Activated B cell treated with CpG ODN at 0.5 μM for 24 hours (primary cell): ENCODE results near the gene SAMD8. TPM values are rescaled to one million over a fixed set of nuclear protein-coding genes. Genes with fewer than 3 reads are reported as not detected.

Experiments used
- ATAC-seq: fragments of 200-7000 bp; cut with Tn5 transposase; one replicate; pipeline ENCODE4 v1.10.0; 2021; ENCODE audit warnings: low read depth, mild to moderate bottlenecking, moderate library complexity
- CTCF ChIA-PET: fragments of 350-600 bp; sonication (Branson Sonifier 250); formaldehyde crosslinking; loops from one replicate; lab custom pipeline; 2021; ENCODE audit warnings: antibody characterized with exemption; lab: Charles Lee
- POLR2A ChIA-PET: fragments of 350-600 bp; sonication (Branson Sonifier 250); formaldehyde crosslinking; loops from one replicate; lab custom pipeline; 2021; ENCODE audit warnings: antibody characterized with exemption; lab: Charles Lee
- DNase-seq: peaks from one replicate; pipeline ENCODE4 v3.0.0; 2022
- H3K27ac Mint-ChIP-seq: one replicate; pipeline ENCODE4 v1.8.0; 2020; ENCODE audit warnings: mixed read lengths
- H3K27me3 Mint-ChIP-seq: one replicate; pipeline ENCODE4 v1.8.0; 2021; ENCODE audit warnings: mixed read lengths
- H3K36me3 Mint-ChIP-seq: one replicate; pipeline ENCODE4 v1.8.0; 2021; ENCODE audit warnings: low read depth, mixed read lengths
- H3K4me1 Mint-ChIP-seq: one replicate; pipeline ENCODE4 v1.8.0; 2021; ENCODE audit warnings: mixed read lengths
- H3K4me3 Mint-ChIP-seq: one replicate; pipeline ENCODE4 v1.8.0; 2020; ENCODE audit warnings: mild to moderate bottlenecking, mixed read lengths
- H3K9me3 Mint-ChIP-seq: one replicate; pipeline ENCODE4 v1.8.0; 2020; ENCODE audit warnings: mixed read lengths
- intact Hi-C: fragments of 100-400 bp; cut with micrococcal nuclease; formaldehyde crosslinking; loops from one replicate; pipeline ENCODE4 v1.15.1; 2024
- total RNA-seq: library from RNA; stranded (reverse); gene quantifications from 2 replicates; pipeline ENCODE4 v1.2.3, GENCODE V29; 2022
- TF ChIP-seq, protein P1 (sequence below): fragments of 200-600 bp; IDR thresholded peaks from one replicate; pipeline ENCODE4 v1.8.0; 2022; ENCODE audit warnings: antibody characterized with exemption, mild to moderate bottlenecking

The SAMD8 gene
- total RNA-seq, 1 donor from 2014 or later = 29.1 TPM

DNA sequence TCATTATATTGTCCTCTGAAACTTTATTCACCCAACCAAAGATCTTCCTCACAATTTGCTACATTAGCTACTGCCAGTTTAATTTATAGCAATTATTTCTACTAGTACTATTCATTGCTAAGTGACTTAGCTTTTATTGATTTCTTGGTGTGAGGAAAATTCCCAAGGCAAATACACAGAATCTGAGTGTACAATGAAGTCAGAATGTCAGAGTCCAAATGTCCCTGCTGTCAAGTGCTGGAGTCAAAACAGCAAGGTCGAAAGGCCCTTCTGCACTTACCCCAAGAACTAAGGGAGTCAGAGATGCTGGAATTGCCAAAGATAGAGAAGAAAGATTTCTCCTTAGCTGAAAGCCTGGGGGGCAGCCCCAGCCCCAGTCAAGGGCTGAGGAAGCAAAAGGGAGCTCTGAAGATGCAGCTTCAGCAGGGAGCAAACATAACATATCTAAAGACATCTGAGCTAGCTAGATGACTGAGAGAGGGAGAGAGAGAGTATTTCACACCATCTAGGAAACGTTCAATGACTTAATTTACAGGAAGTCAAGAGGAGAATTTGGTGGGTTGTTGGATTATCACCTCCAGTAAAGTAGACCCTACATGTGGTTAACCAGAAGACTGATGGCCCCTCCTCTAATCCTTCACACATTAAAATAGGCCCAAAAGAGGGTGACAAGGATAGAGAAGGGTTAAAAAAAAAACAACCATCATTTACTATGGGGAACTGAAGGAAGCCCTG lies 36.6 kb upstream of the SAMD8 start:
- TF ChIP-seq, protein P1, sequence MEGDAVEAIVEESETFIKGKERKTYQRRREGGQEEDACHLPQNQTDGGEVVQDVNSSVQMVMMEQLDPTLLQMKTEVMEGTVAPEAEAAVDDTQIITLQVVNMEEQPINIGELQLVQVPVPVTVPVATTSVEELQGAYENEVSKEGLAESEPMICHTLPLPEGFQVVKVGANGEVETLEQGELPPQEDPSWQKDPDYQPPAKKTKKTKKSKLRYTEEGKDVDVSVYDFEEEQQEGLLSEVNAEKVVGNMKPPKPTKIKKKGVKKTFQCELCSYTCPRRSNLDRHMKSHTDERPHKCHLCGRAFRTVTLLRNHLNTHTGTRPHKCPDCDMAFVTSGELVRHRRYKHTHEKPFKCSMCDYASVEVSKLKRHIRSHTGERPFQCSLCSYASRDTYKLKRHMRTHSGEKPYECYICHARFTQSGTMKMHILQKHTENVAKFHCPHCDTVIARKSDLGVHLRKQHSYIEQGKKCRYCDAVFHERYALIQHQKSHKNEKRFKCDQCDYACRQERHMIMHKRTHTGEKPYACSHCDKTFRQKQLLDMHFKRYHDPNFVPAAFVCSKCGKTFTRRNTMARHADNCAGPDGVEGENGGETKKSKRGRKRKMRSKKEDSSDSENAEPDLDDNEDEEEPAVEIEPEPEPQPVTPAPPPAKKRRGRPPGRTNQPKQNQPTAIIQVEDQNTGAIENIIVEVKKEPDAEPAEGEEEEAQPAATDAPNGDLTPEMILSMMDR = no peak
- Mint-ChIP-seq H3K27ac (no peak overlapping the region), H3K4me1 (no peaks in the 10 kb centered on the region), H3K27me3 (no peaks in the 10 kb centered on the region), H3K4me3 (no peak overlapping the region), H3K36me3 (no peaks in the 10 kb centered on the region), H3K9me3 (no peaks in the 10 kb centered on the region)
- POLR2A ChIA-PET = no interaction called here
- ATAC-seq (no peak), DNase-seq (no peak)
- CTCF ChIA-PET = no interaction called here
- intact Hi-C loops = no loop called here

- TF ChIP-seq, protein P1 = no peak
- DNase-seq = no peak
- Mint-ChIP-seq H3K27me3 (no peaks in the 10 kb centered on the region), H3K4me1 (no peaks in the 10 kb centered on the region), H3K4me3 (no peak overlapping the region), H3K9me3 (peaks cover 3% of the 10 kb centered on the region), H3K36me3 (no peaks in the 10 kb centered on the region), H3K27ac (no peak overlapping the region)
- POLR2A ChIA-PET = no interaction called here
- ATAC-seq = no peak
- CTCF ChIA-PET = no interaction called here
- intact Hi-C loops = no loop called here
These were observed 35.1 kb upstream of the SAMD8 start for GRCh38 chr10:75076348-75076747.

- Mint-ChIP-seq H3K36me3 (no peaks in the 10 kb centered on the region), H3K27ac (no peak overlapping the region), H3K4me1 (no peaks in the 10 kb centered on the region), H3K27me3 (no peaks in the 10 kb centered on the region), H3K4me3 (no peak overlapping the region), H3K9me3 (peaks cover 6% of the 10 kb centered on the region)
- ATAC-seq = no peak
- CTCF ChIA-PET = no interaction called here
- DNase-seq = no peak
- POLR2A ChIA-PET = no interaction called here
- intact Hi-C loops = no loop called here
- TF ChIP-seq, protein P1 = no peak
These were observed 31.9 kb upstream of the SAMD8 start for GRCh38 chr10:75079436-75080083.

GRCh38 chr10:75080554-75080953 lies 30.9 kb upstream of the SAMD8 start:
- TF ChIP-seq, protein P1 = no peak
- intact Hi-C loops = no loop called here
- Mint-ChIP-seq H3K4me1 (no peaks in the 10 kb centered on the region), H3K9me3 (peaks cover 6% of the 10 kb centered on the region), H3K27me3 (no peaks in the 10 kb centered on the region), H3K36me3 (no peaks in the 10 kb centered on the region), H3K27ac (no peak overlapping the region), H3K4me3 (no peak overlapping the region)
- ChIA-PET CTCF (no interaction called here), POLR2A (no interaction called here)
- DNase-seq = no peak
- no peak for ATAC-seq

GRCh38 chr10:75081379-75081778 lies 30.1 kb upstream of the SAMD8 start:
- POLR2A ChIA-PET = no interaction called here
- Mint-ChIP-seq H3K36me3 (no peaks in the 10 kb centered on the region), H3K27ac (no peak overlapping the region), H3K9me3 (peaks cover 6% of the 10 kb centered on the region), H3K4me1 (no peaks in the 10 kb centered on the region), H3K4me3 (no peak overlapping the region), H3K27me3 (no peaks in the 10 kb centered on the region)
- DNase-seq (no peak), ATAC-seq (no peak)
- intact Hi-C loops = no loop called here
- TF ChIP-seq, protein P1 = no peak
- CTCF ChIA-PET = no interaction called here
